Upper lobe of left lung (tissue), 4 donors: ENCODE results near the gene ERMP1.

Source experiments
- CTCF ChIP-seq, 6 experiments: fragments of 450-650 bp in 4 of 6; fragments of 200-600 bp in 2 of 6; sonication (generic) in 2 of 6; IDR thresholded peaks; one replicate each; pipeline ENCODE4 v1.5.1; 2016 to 2019; ENCODE audit warnings: antibody characterized with exemption in 6 of 6
- EP300 ChIP-seq, 4 donors: sonication (generic); formaldehyde crosslinking; IDR thresholded peaks; one replicate each; pipeline ENCODE4 v1.5.1; 2017; ENCODE audit warnings: antibody characterized with exemption in 4 of 4, control low read depth in 2 of 4
- POLR2A ChIP-seq, 4 donors: fragments of 450-650 bp; IDR thresholded peaks; one replicate each; pipeline ENCODE4 v1.5.1; 2016 to 2017; ENCODE audit warnings: antibody characterized with exemption in 4 of 4, mild to moderate bottlenecking in 2 of 4
- POLR2AphosphoS5 ChIP-seq, 2 donors: sonication (generic); formaldehyde crosslinking; IDR thresholded peaks; one replicate each; pipeline ENCODE4 v1.5.1; 2017; ENCODE audit warnings: antibody characterized with exemption in 2 of 2

- no peak for TF ChIP-seq CTCF (IDR thresholded peaks at IDR 0.05)
- TF ChIP-seq POLR2A (IDR thresholded peaks at IDR 0.05), result no peak
- TF ChIP-seq POLR2AphosphoS5 (IDR thresholded peaks at IDR 0.05), result no peak
- TF ChIP-seq EP300 (IDR thresholded peaks at IDR 0.05), result no peak
These were observed 31.2 kb downstream of the ERMP1 start for GRCh38 chr9:5801739-5802113.
